ENCODE measurements around the gene WDR54.

DNA sequence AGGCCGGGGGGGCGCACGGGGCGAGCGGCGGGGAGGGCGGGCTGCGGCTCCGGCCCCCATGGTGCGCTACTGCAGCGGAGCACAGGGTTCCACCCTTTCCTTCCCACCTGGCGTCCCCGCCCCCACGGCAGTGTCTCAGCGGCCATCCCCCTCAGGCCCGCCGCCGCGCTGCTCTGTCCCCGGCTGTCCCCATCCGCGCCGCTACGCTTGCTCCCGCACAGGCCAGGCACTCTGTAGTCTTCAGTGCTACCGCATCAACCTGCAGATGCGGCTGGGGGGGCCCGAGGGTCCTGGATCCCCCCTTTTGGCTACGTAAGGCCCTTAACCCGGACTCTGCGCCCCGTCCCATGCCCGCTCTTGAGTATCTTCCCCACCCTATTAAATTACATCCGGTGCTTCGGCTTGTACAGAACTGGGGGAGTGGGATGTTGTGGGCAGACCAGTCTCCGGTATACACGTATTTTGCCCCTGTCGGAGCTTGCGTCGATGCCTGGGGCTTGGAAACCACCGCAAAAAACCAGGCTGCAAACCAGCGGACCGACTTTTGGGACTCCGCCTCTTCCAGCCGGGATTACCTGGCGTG, 36.1 kb downstream of the WDR54 start:
- TF ChIP-seq, protein P1, sequence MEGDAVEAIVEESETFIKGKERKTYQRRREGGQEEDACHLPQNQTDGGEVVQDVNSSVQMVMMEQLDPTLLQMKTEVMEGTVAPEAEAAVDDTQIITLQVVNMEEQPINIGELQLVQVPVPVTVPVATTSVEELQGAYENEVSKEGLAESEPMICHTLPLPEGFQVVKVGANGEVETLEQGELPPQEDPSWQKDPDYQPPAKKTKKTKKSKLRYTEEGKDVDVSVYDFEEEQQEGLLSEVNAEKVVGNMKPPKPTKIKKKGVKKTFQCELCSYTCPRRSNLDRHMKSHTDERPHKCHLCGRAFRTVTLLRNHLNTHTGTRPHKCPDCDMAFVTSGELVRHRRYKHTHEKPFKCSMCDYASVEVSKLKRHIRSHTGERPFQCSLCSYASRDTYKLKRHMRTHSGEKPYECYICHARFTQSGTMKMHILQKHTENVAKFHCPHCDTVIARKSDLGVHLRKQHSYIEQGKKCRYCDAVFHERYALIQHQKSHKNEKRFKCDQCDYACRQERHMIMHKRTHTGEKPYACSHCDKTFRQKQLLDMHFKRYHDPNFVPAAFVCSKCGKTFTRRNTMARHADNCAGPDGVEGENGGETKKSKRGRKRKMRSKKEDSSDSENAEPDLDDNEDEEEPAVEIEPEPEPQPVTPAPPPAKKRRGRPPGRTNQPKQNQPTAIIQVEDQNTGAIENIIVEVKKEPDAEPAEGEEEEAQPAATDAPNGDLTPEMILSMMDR (IDR thresholded peaks at IDR 0.05), result no peak
- TF ChIP-seq CHD4 (IDR thresholded peaks at IDR 0.05; ENCODE audit: borderline replicate concordance) (no peak), MYC (IDR thresholded peaks at IDR 0.05; ENCODE audit: borderline replicate concordance, low read length) (no peak), RFX5 (IDR thresholded peaks at IDR 0.05) (no peak), EP300 (IDR thresholded peaks at IDR 0.05) (no peak), CHD2 (IDR thresholded peaks at IDR 0.05; ENCODE audit: low read length, partially characterized antibody) (no peak), JUNB (IDR thresholded peaks at IDR 0.05) (no peak), RAD21 (conservative IDR thresholded peaks at IDR 0.05 in 1 of 2, IDR thresholded peaks at IDR 0.05 in 1 of 2) (0 out of 5 replicates have a peak, but pooled peaks of 1 of the 2 experiments have one; percentile 16), ESRRA (IDR thresholded peaks at IDR 0.05; ENCODE audit: borderline replicate concordance, low read length) (no peak), POLR2AphosphoS2 (conservative IDR thresholded peaks at IDR 0.05; ENCODE audit: low read length) (no peak), SREBF2 (IDR thresholded peaks at IDR 0.05) (no peak), CBX2 (IDR thresholded peaks at IDR 0.05; ENCODE audit: borderline replicate concordance, low read depth) (no peak)

All from A549 (cell line).